AG10803 (cell line): ENCODE results near the gene FXYD6.

ENCODE experiments used
- DNase-seq: peaks from one replicate; pipeline ENCODE4 v3.0.0; 2010; ENCODE audit warnings: low read depth
- H3K4me3 ChIP-seq: 2 replicates; pipeline ENCODE4 v1.5.1; 2011; ENCODE audit warnings: mild to moderate bottlenecking, low read length, control low read depth
- TF ChIP-seq, protein P1 (sequence below): conservative IDR thresholded peaks from 2 replicates; pipeline ENCODE4 v1.5.1; 2011; ENCODE audit warnings: mild to moderate bottlenecking, low read length, control low read depth, inconsistent platforms

FXYD6 gene

DNA sequence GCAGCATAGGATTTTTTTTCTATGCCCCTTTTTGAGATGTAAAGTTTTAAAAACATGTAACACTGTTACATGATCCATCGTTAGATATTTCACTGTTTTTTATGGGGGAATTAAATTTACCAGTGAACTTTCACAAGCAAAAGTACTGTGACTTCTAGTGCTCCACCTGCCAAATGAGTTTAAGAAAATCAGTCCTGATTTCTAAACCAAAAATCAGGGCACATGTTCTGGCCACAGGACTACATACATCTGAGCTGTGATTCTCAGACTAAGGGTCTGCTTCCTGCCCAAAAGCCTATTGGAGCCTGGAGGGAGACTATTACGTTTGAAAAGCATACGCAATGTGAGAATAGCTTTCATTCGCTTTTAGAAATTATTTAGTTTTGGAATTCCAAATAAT is 30.3 kb upstream of the FXYD6 start:
- H3K4me3 ChIP-seq, result no peak overlapping the region
- DNase-seq, result no peak
- TF ChIP-seq, protein P1, sequence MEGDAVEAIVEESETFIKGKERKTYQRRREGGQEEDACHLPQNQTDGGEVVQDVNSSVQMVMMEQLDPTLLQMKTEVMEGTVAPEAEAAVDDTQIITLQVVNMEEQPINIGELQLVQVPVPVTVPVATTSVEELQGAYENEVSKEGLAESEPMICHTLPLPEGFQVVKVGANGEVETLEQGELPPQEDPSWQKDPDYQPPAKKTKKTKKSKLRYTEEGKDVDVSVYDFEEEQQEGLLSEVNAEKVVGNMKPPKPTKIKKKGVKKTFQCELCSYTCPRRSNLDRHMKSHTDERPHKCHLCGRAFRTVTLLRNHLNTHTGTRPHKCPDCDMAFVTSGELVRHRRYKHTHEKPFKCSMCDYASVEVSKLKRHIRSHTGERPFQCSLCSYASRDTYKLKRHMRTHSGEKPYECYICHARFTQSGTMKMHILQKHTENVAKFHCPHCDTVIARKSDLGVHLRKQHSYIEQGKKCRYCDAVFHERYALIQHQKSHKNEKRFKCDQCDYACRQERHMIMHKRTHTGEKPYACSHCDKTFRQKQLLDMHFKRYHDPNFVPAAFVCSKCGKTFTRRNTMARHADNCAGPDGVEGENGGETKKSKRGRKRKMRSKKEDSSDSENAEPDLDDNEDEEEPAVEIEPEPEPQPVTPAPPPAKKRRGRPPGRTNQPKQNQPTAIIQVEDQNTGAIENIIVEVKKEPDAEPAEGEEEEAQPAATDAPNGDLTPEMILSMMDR, result no peak

DNA sequence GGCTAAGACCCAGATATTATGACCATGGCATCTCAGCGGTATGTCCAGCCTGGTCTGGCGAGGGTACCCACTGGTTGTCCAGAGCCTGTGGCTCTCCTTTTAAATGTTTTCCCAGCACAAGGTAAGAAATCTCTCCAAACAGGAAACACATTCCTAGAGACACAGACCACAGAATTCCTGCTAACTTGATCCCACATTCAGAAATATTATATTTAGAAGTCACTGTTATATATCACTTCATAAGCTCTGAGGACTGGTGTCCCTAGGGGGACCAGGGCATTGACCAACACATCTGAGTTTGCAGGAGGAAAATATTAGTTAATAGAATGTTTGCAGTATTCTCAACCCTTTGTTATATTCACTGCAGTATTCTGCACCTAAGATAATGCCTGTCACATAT is 29.7 kb upstream of the FXYD6 start:
- DNase-seq, result peak; percentile 3
- TF ChIP-seq, protein P1, result no peak
- no peak overlapping the region for H3K4me3 ChIP-seq

DNA sequence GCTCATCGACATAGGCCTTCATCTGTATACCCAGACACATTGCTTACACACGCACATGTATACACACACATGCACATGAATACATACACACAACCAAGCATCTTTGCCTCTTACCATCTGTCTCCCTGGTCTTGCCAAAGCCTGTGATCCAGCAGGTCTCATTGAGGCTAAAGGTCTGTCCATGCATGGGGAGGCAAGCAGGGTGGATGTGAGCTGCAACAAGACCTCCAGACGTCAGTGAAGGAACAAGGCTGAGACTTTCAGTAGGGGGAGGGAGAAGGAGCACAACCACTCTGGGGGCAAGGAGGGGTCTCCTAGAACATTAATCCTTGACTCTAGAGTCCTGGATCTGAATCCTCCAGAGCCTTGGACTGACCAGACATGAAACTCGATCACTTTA is 29.1 kb upstream of the FXYD6 start:
- TF ChIP-seq, protein P1, result no peak
- DNase-seq, result no peak
- no peak overlapping the region for H3K4me3 ChIP-seq

DNA sequence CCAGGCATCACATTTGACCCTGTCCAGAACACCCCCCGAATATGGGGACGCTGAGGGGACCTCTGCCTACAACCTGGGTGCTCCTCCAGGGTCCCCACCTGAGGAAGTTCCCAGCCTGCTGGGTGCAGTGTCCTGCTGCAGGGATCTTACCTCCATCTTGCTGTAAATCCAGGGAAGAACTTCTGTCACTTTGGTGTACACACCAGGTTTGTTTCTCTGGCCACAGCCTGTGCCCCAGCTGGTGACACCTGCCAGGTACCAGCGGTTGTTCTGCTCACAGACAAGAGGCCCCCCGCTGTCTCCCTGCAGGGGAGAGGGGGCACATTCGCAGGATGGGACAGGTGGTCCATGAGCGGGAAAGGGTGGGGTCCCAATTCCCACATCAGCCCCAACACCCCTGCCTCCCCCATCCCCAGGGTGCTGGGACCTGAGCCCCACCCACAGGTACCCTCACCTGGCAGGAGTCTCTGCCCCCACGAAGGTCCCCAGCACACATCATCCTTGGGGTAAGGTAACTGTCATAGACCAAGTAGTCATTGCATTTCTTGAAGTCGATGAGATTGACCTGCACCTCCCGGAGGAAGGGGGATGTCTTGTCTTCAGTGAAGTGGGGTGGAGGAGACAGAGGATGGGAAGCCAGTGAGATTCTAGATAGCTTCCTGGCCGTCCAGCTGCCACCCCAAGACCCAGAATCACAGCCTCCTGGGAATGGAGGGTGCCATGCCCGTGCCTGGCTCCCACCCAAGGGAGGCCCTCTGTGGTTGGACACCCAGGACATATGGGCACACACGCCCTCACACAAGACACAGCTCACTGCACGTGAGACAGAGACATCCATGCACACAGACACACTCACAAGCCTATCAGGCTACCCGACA is 27.3 kb upstream of the FXYD6 start:
- H3K4me3 ChIP-seq, result no peak overlapping the region
- TF ChIP-seq, protein P1, result no peak
- DNase-seq, result no peak

DNA sequence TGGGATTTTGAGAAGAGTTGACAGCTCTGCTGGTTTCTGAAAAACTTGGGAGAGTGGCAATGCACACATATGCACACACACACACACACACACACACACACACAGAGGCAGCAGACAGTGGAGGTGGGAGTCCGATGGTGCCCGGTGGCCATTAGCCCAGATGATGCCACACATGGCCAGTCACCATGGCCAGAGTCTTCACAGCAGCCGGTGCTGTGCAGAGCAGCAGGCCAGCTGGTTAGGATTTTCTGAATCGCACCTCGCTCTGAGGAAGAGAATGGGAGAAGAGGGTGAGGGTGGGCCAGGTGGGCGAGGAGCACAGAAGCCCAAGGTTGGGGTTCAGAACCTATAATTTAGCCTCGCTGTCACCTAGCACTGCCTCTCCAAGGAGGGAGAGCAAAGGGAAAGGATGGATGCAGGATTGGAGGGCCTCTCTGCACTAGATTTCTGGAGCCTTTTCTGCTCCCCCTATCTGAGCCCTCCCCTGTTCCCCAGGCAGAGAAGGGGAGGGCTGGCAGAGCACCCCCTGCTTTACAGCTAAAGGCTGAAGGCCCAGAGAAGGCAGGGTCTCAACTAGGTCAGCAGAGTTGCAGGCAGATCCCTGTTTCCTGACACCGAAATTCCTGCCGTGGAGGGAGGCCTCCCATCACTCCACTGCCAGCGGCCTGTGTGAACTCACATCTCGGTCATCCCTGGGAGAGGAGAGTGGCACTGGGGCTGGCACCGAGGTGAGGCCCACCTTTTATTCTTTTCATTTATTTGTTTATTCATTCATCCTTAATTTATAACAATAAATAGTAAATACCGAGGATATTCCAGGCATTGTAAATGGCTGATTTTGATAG is 25.8 kb upstream of the FXYD6 start:
- TF ChIP-seq, protein P1, result no peak
- no peak for DNase-seq
- H3K4me3 ChIP-seq, result no peak overlapping the region

DNA sequence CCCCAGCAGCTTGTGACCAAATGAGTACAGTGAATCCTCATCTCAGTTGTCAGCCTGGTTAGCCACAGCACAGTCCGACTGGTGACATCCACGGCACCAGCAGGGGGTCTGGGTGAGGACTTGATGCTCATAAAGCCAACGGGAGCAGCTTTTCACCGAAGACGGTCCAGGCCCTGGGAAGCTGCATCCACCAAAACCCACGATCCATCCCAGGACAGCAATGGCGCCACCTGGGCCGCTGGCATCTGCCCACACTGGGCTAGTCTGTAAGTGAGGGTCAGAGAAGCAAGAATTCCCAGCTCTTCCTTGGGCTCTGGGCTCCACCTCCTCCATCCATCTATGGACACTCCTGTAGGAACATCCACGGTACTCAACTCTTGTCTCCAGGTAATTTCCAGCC is 25.1 kb upstream of the FXYD6 start:
- TF ChIP-seq, protein P1, result no peak
- no peak for DNase-seq
- H3K4me3 ChIP-seq, result no peak overlapping the region
